ENCODE measurements around the gene IVD.

Gene IVD

GRCh38 chr15:40415226-40415625 lies 9.6 kb downstream of the IVD start:
- no peak for TF ChIP-seq CTCF (conservative IDR thresholded peaks at IDR 0.05; ENCODE audit: low read depth, low read length)
- no peak overlapping the region for H3K4me3 ChIP-seq (ENCODE audit: low read depth, low read length)
- no peak for DNase-seq (ENCODE audit: low read depth)

- no peak overlapping the region for H3K4me3 ChIP-seq (ENCODE audit: low read depth, low read length)
- no peak for DNase-seq (ENCODE audit: low read depth)
- no peak for TF ChIP-seq CTCF (conservative IDR thresholded peaks at IDR 0.05; ENCODE audit: low read depth, low read length)
These were observed 10.5 kb downstream of the IVD start for GRCh38 chr15:40416056-40416455.

- no peak for DNase-seq (ENCODE audit: low read depth)
- H3K4me3 ChIP-seq (ENCODE audit: low read depth, low read length), result no peak overlapping the region
- no peak for TF ChIP-seq CTCF (conservative IDR thresholded peaks at IDR 0.05; ENCODE audit: low read depth, low read length)
These were observed 12.5 kb downstream of the IVD start for GRCh38 chr15:40418126-40418525.

GRCh38 chr15:40420071-40420713 lies 14.6 kb downstream of the IVD start:
- no peak for TF ChIP-seq CTCF (conservative IDR thresholded peaks at IDR 0.05; ENCODE audit: low read depth, low read length)
- H3K4me3 ChIP-seq (ENCODE audit: low read depth, low read length), result no peak overlapping the region
- DNase-seq (ENCODE audit: low read depth), result no peak

- no peak for TF ChIP-seq CTCF (conservative IDR thresholded peaks at IDR 0.05; ENCODE audit: low read depth, low read length)
- DNase-seq (ENCODE audit: low read depth), result no peak
- H3K4me3 ChIP-seq (ENCODE audit: low read depth, low read length), result no peak overlapping the region
These were observed 15.2 kb downstream of the IVD start for GRCh38 chr15:40420793-40421192.

GRCh38 chr15:40421246-40422157 lies 15.9 kb downstream of the IVD start:
- peak; percentile 71 for DNase-seq (ENCODE audit: low read depth)
- peak overlapping the region; percentile 17 for H3K4me3 ChIP-seq (ENCODE audit: low read depth, low read length)
- TF ChIP-seq CTCF (conservative IDR thresholded peaks at IDR 0.05; ENCODE audit: low read depth, low read length), result peak; percentile 98
